ENCODE results near the gene RINT1. TPM values are rescaled to one million over a fixed set of nuclear protein-coding genes. Genes with fewer than 3 reads are reported as not detected.
A peak's percentile ranks its signal among the peaks of the same experiment; 100 is the strongest.
"Not testable (repeated sequence)": the region's sequence is repeated elsewhere in the genome, so short reads cannot be mapped to it uniquely, and the experiment has no call there.

Gene RINT1
- total RNA-seq, 2 donors from 2014 or later: 23.1 to 24.3 TPM

GRCh38 chr7:105521027-105521716 is 10.8 kb upstream of the RINT1 start:
- Mint-ChIP-seq H3K27ac (peak overlapping the region; percentile 91), H3K36me3 (ENCODE audit: low read depth) (peaks cover 40% of the 10 kb centered on the region), H3K9me3 (no peaks in the 10 kb centered on the region), H3K4me3 (peak overlapping the region; percentile 93), H3K4me1 (no peaks in the 10 kb centered on the region), H3K27me3 (no peaks in the 10 kb centered on the region)
- peak; percentile 57 for ATAC-seq (replicated peaks)

DNA sequence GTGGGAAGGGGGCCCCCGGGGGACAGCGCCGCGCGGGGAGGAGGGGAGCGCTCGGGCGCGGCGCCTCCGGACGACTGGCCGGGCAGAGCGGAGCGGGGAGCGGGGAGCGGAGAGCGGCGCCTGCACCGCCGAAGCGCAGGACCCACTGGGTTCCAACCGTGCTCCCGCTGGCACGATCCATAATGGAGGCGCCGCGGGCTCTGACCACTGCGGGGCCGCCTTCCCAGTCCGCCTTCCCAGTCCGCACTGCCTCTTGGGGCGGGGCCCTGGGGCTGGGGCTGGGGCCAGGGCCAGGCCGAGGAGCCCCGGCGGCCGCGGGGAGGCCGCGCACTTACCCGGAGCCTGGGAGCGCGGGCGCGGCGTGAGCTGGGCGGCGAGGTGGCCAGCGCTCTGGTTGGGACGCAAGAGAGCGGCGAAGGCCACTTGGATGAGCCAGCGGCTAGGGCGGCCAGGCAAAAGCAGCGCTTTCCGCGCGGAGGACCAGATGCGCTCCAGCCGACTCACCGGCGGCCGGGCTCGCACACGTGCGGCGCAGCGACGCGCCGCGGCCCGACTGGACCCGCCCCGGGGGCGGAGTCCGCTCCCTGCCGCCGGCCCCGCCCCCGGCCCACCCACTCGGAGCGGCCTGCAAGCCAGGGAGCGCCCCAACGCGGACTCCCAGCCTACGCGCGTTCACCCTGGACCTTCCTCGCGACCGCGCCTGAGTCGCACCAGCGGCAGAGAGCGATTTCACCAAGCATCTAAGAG is 10.1 kb upstream of the RINT1 start, which contains the start of gene PUS7:
PUS7 (minus strand) TSS at position 555 of the 747 bp plus-strand sequence. CDS start 13,759 bp downstream, outside the sequence.
- Mint-ChIP-seq H3K27me3 (no peaks in the 10 kb centered on the region), H3K9me3 (no peaks in the 10 kb centered on the region), H3K4me3 (peak within 1 kb of the TSS; percentile 93), H3K4me1 (no peaks in the 10 kb centered on the region), H3K36me3 (ENCODE audit: low read depth) (peaks cover 34% of the 10 kb centered on the region), H3K27ac (peak within 1 kb of the TSS; percentile 91)
- peak; percentile 91 for ATAC-seq (replicated peaks)

GRCh38 chr7:105524423-105524822 is 7.6 kb upstream of the RINT1 start:
- not testable (repeated sequence) for H3K4me3 Mint-ChIP-seq

DNA sequence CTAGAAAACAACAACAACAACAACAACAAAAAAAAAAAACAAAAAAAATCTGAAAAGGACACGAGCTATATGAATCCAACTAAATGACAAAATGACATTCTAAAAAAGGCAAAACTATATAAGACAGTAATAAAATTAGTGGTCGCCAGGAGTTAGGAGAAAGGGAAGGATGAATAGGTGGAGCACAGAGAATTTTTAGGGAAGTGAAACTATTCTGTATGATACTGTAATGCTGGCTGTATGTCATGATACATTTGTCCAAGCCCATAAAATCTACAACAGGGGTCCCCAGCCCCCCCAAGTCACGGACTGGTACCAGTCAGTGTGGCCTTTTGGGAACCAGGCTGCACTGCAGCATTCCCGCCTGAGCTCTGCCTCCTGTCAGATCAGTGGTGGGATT is 7.2 kb upstream of the RINT1 start:
- H3K27ac Mint-ChIP-seq: no peak overlapping the region
- H3K4me1 Mint-ChIP-seq: no peaks in the 10 kb centered on the region
- peaks cover 9% of the 10 kb centered on the region for H3K36me3 Mint-ChIP-seq (ENCODE audit: low read depth)
- H3K27me3 Mint-ChIP-seq: no peaks in the 10 kb centered on the region
- H3K9me3 Mint-ChIP-seq: no peaks in the 10 kb centered on the region
- H3K4me3 Mint-ChIP-seq: no peak overlapping the region
- no peak for ATAC-seq (replicated peaks)

More at GRCh38 chr7:105524423-105524822, 7.6 kb upstream of the RINT1 start:
- not testable (repeated sequence) for H3K27ac Mint-ChIP-seq; ATAC-seq (replicated peaks); H3K9me3 Mint-ChIP-seq; H3K4me1 Mint-ChIP-seq; H3K27me3 Mint-ChIP-seq
- H3K36me3 Mint-ChIP-seq (ENCODE audit: low read depth): peaks cover 13% of the 10 kb centered on the region

DNA sequence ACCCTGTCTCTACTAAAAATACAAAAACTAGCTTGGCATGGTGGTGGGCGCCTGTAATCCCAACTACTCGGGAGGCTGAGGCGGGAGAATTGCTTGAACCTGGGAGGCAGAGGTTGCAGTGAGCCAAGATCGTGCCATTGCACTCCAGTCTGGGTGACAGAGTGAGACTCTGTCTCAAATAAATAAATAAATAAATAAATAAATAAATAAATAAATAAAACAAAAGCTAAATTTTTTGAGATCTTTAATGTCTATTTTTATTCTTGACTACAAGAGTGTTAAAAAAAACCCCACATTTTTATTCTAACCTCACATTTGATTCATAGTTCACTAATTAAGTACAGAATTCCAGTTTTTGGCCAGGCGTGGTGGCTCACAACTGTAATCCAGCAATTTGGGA is 4.3 kb upstream of the RINT1 start:
- not testable (repeated sequence) for H3K9me3 Mint-ChIP-seq; H3K4me3 Mint-ChIP-seq; H3K27ac Mint-ChIP-seq; ATAC-seq (replicated peaks); H3K27me3 Mint-ChIP-seq; H3K36me3 Mint-ChIP-seq (ENCODE audit: low read depth); H3K4me1 Mint-ChIP-seq

GRCh38 chr7:105530126-105530525 is 1.9 kb upstream of the RINT1 start:
- no peaks in the 10 kb centered on the region for H3K27me3 Mint-ChIP-seq
- ATAC-seq (replicated peaks): no peak
- peaks cover 7% of the 10 kb centered on the region for H3K36me3 Mint-ChIP-seq (ENCODE audit: low read depth)
- peak overlapping the region; percentile 12 for H3K27ac Mint-ChIP-seq
- H3K9me3 Mint-ChIP-seq: no peaks in the 10 kb centered on the region
- peaks cover 13% of the 10 kb centered on the region for H3K4me1 Mint-ChIP-seq
- H3K4me3 Mint-ChIP-seq: peak overlapping the region; percentile 89

DNA sequence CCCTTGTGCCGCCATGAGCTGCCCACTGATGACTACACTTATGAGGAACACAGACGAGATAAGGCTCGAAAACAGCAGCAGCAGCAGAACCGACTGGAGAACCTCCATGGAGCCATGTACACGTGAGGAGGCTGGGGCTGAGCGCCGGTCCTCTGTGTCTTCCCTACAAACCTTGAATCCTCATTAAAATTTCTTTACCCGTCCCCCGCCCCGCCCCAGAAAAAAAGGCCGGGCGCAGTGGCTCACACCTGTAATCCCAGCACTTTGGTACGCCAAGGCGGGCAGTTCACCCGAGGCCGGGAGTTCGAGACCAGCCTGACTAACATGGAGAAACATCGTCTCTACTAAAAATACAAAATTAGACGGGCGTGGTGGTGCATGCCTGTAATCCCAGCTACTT is 1.5 kb upstream of the RINT1 start:
- Mint-ChIP-seq H3K9me3 (no peaks in the 10 kb centered on the region), H3K4me3 (peak overlapping the region; percentile 89), H3K27me3 (no peaks in the 10 kb centered on the region), H3K36me3 (ENCODE audit: low read depth) (peaks cover 11% of the 10 kb centered on the region), H3K27ac (peak overlapping the region; percentile 12), H3K4me1 (peaks cover 13% of the 10 kb centered on the region)
- no peak for ATAC-seq (replicated peaks)

DNA sequence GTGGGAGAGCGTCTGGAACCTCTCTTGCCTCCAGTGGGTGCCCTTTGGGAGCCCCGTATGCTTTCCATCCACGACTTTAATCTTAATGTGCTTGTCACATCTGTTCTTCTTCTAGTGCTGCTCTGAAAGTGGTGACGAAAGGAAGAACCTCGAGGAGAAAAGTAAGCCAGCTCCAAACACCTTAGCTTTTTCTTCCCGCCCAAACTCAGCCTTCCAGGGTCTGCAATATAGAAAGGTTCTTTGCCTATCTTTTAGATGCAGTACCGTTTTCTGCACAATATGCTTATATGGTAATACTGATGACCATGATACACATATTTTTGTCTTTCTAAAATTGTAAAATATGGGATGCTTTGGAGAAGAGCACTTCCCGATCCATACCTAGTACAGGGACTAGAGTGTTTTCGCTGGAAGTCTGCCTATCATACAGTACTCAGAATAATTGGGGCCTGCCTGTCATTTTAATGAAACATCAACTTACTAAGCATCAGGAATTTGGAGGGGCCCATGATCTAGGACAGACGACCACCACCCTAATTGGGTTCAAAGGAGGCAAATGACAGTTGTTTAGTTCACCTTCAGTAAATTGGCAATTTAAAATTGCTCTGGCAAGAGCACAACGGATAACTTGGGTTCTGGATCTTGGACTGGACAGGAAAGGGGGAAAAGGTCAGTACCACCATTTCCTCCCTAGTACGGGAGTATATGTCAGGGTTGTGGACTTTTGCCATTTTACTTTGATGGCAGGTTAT is 884 bp downstream of the RINT1 start:
- Mint-ChIP-seq H3K4me1 (peaks cover 13% of the 10 kb centered on the region), H3K27ac (peak overlapping the region; percentile 90), H3K27me3 (no peaks in the 10 kb centered on the region), H3K36me3 (ENCODE audit: low read depth) (peaks cover 33% of the 10 kb centered on the region), H3K9me3 (no peaks in the 10 kb centered on the region), H3K4me3 (peak overlapping the region; percentile 89)
- ATAC-seq (replicated peaks): no peak

GRCh38 chr7:105538339-105538738 is 6.3 kb downstream of the RINT1 start:
- Mint-ChIP-seq H3K9me3 (no peaks in the 10 kb centered on the region), H3K4me1 (peaks cover 9% of the 10 kb centered on the region), H3K27ac (no peak overlapping the region), H3K27me3 (no peaks in the 10 kb centered on the region), H3K4me3 (no peak overlapping the region), H3K36me3 (ENCODE audit: low read depth) (peaks cover 82% of the 10 kb centered on the region)
- no peak for ATAC-seq (replicated peaks)

DNA sequence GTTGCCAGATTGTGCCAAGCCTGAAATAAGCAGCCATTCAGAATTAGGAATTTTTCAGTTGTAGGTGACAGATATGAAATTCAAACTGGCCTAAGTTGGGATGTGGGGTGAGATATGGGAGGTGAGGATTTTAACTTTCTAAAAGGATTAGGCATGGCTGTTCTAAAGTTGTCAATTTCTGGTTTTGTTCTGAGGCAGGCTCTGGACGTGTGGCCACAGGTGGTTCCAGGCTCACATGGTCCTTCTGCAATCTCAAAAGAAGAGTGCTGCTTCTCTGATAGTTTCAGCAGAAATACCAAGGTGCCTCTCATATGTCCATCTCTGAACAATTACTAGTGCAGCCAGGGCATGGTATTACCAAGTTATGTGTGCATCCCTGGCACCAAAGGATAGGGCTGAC is 27.9 kb downstream of the RINT1 start:
- no peaks in the 10 kb centered on the region for H3K4me1 Mint-ChIP-seq
- peaks cover 95% of the 10 kb centered on the region for H3K36me3 Mint-ChIP-seq (ENCODE audit: low read depth)
- H3K4me3 Mint-ChIP-seq: no peak overlapping the region
- no peaks in the 10 kb centered on the region for H3K9me3 Mint-ChIP-seq
- no peak overlapping the region for H3K27ac Mint-ChIP-seq
- no peak for ATAC-seq (replicated peaks)
- H3K27me3 Mint-ChIP-seq: no peaks in the 10 kb centered on the region

GRCh38 chr7:105565190-105565589 is 33.2 kb downstream of the RINT1 start:
- no peak overlapping the region for H3K27ac Mint-ChIP-seq
- no peak overlapping the region for H3K4me3 Mint-ChIP-seq
- no peaks in the 10 kb centered on the region for H3K9me3 Mint-ChIP-seq
- H3K4me1 Mint-ChIP-seq: no peaks in the 10 kb centered on the region
- peaks cover 90% of the 10 kb centered on the region for H3K36me3 Mint-ChIP-seq (ENCODE audit: low read depth)
- no peak for ATAC-seq (replicated peaks)
- H3K27me3 Mint-ChIP-seq: no peaks in the 10 kb centered on the region

DNA sequence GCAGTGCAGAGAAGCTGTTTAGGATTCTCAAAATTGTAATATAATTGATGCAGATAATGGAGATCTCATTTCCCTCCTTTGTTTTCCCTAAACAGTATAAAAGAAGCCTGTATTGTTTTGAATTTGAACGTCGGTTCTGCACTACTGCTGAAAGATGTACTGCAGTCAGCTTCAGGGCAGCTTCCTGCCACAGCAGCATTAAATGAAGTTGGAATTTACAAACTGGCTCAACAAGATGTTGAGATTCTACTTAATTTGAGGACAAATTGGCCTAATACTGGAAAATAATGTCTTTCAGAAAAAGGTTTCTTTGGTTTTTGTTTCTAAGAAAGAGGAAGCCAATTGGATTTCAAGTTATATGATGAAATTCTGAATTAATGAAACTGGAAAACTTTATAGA is 35.0 kb downstream of the RINT1 start:
- no peak for ATAC-seq (replicated peaks)
- Mint-ChIP-seq H3K4me1 (no peaks in the 10 kb centered on the region), H3K4me3 (no peak overlapping the region), H3K9me3 (no peaks in the 10 kb centered on the region), H3K27me3 (no peaks in the 10 kb centered on the region), H3K36me3 (ENCODE audit: low read depth) (peaks cover 75% of the 10 kb centered on the region), H3K27ac (no peak overlapping the region)

GRCh38 chr7:105567821-105568220 is 35.8 kb downstream of the RINT1 start:
- no peak overlapping the region for H3K27ac Mint-ChIP-seq
- ATAC-seq (replicated peaks): no peak
- H3K4me1 Mint-ChIP-seq: no peaks in the 10 kb centered on the region
- H3K9me3 Mint-ChIP-seq: no peaks in the 10 kb centered on the region
- H3K27me3 Mint-ChIP-seq: no peaks in the 10 kb centered on the region
- H3K4me3 Mint-ChIP-seq: no peak overlapping the region
- peaks cover 67% of the 10 kb centered on the region for H3K36me3 Mint-ChIP-seq (ENCODE audit: low read depth)

GRCh38 chr7:105571891-105572290 is 39.9 kb downstream of the RINT1 start:
- ATAC-seq (replicated peaks): no peak
- Mint-ChIP-seq H3K27ac (no peak overlapping the region), H3K27me3 (no peaks in the 10 kb centered on the region), H3K4me3 (no peak overlapping the region), H3K4me1 (no peaks in the 10 kb centered on the region), H3K9me3 (no peaks in the 10 kb centered on the region), H3K36me3 (ENCODE audit: low read depth) (peaks cover 30% of the 10 kb centered on the region)
